AG10803 (cell line): ENCODE results near the gene CASZ1.

Experiments used
- DNase-seq: peaks from one replicate; pipeline ENCODE4 v3.0.0; 2010; ENCODE audit warnings: low read depth
- H3K4me3 ChIP-seq: 2 replicates; pipeline ENCODE4 v1.5.1; 2011; ENCODE audit warnings: mild to moderate bottlenecking, low read length, control low read depth
- CTCF ChIP-seq: conservative IDR thresholded peaks from 2 replicates; pipeline ENCODE4 v1.5.1; 2011; ENCODE audit warnings: mild to moderate bottlenecking, low read length, control low read depth, inconsistent platforms

The CASZ1 gene

GRCh38 chr1:10651793-10652192 is 144.7 kb downstream of the CASZ1 start:
- no peak for TF ChIP-seq CTCF
- no peak overlapping the region for H3K4me3 ChIP-seq
- DNase-seq, result no peak

DNA sequence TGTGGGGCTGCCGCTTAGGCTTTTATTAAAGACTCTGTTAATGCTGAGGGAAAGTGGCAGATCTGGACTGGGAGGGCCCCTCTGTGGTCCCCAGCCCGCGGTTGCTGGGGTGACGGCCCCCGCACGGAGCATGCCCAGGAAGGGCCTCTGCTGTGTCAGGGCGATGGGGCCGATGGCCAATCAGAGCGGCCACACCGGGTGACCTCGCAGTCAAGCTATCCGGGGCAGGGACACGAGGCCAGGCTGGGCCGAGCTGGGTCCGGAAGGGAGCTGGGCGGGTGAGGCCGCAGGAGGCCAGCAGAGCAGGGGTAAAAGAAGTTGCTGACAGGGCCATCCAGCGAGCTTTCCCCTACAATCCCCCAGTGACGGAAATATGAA is 145.1 kb downstream of the CASZ1 start:
- no peak for TF ChIP-seq CTCF
- no peak overlapping the region for H3K4me3 ChIP-seq
- DNase-seq, result no peak

DNA sequence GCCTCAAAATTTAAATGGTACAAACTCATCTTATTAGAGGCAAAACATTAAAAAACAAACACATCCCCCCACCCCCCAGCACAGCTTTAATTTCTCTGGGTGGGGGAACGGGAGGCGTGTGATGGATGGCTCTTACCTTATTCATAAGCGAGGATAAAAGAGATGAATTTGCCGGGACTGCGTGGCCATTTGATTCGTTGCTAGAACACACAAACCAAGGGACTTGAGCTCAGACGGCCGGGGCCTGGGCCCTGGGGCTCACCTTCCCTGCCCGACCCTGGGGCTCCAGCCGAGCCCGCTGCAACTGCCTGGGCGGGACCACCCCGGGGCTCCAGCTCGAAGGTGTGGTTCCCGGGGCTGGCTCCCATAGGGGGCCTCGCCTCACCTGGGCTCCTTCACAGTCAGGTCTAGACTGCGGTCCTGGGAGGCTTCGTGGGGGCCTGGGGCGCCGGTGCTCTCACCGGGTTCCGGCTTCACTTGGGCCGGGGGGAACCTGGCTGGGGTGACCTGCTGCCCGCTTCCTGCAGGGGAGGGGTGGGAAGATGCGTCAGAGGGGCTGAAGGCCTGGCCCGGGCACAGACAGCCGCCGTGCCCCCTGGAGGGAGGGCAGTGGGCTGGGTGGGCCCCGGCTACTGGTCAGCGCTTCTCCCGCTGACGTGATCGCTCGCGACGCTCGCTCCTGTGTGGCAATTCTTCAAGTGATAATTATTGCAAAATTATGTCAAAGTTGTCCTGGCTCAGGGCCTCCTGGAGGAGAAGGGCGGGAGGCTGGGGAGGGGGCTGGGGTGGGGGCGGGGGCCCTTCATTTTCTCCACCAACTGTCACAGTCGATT is 145.7 kb downstream of the CASZ1 start:
- H3K4me3 ChIP-seq, result no peak overlapping the region

GRCh38 chr1:10649517-10650201 is 146.8 kb downstream of the CASZ1 start:
- H3K4me3 ChIP-seq, result no peak overlapping the region
- DNase-seq, result no peak

More for the DNA sequence above, 145.7 kb downstream of the CASZ1 start:
- TF ChIP-seq CTCF, result no peak
- no peak for DNase-seq

GRCh38 chr1:10648689-10649516 is 147.5 kb downstream of the CASZ1 start:
- no peak for TF ChIP-seq CTCF
- no peak for DNase-seq
- H3K4me3 ChIP-seq, result no peak overlapping the region

More at GRCh38 chr1:10649517-10650201, 146.8 kb downstream of the CASZ1 start:
- TF ChIP-seq CTCF, result no peak

DNA sequence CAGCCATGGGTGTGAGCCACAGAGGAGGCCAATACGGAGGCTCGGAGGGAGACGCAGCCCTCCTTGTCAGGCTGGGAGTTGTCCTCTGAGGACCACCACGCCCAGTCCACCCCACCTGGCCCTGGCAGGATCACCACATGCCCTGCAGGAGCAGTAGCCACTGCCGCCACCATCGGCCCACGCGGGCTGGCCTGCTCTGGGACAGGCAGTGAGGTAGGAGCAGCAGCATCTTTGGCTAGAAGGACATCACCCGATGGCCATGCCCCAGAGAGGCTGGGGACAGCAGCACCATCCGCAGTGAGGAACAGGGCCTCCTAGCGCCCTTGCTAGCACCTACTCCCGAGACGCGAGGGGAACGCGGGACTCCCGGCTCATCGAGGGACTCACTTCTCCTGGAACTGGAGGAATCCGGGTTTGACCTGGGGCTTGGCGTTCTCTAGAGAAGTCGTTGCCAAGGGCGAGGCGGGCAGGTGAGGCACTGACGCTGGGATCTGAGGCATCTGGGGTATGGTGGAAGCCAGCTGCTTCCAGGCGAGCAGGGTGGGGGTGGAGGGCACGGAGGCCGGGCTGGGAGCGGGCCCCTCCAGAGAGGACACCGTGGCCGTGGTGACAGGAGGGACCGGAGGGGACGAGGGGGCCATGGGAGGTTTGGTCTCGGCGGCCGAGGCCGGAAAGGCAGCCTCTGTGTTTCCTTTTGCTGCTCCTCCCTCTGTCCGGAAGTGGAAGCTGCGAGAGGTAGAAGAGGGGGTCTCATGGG is 148.9 kb downstream of the CASZ1 start:
- DNase-seq, result no peak
- TF ChIP-seq CTCF, result no peak
- H3K4me3 ChIP-seq, result no peak overlapping the region
